A673 (cell line): ENCODE results near the gene MYO5B.

Experiments
- CTCF ChIP-seq: fragments of 300-800, 200-600 bp; sonication (generic); conservative IDR thresholded peaks from 2 replicates; pipeline ENCODE4 v1.5.1; 2017; ENCODE audit warnings: low read depth, mild to moderate bottlenecking, antibody characterized with exemption, low read length, moderate library complexity, mixed read lengths
- EZH2 ChIP-seq: fragments of 200-600 bp; sonication (generic); IDR thresholded peaks from 2 replicates; pipeline ENCODE4 v1.6.1; 2017; ENCODE audit warnings: borderline replicate concordance, low read depth, mild to moderate bottlenecking, mixed read lengths, antibody characterized with exemption, low read length; ENCODE audit not compliant: poor library complexity, severe bottlenecking

DNA sequence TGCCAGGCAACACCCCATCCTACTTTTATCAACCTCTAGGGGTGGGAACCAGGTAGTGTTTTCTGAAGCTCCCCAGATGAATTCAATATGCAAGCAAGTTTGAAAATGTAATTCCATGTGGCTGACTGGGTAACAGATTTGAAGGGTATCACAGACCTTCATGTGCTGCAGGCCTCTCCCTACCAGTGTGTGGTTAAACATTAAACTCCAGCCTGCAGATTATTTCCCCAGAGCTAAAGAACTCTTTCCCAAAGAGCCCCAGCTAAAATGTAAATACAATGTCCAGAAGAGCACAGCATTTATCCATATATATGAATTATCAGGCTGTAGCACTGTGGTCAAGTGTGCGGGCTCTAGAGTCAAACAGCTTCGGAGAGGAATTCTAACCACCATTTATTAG lies 134.1 kb downstream of the MYO5B start:
- TF ChIP-seq CTCF (no peak), EZH2 (no peak)
